Kidney tubule cell (primary cell): ENCODE results near the gene TP63.

Source experiments
- DNase-seq: peaks from one replicate; pipeline ENCODE4 v3.0.0-alpha.2; 2018; ENCODE audit warnings: low spot score

Gene TP63

GRCh38 chr3:189780546-189781270, 149.5 kb downstream of the TP63 start:
- no peak for DNase-seq

DNA sequence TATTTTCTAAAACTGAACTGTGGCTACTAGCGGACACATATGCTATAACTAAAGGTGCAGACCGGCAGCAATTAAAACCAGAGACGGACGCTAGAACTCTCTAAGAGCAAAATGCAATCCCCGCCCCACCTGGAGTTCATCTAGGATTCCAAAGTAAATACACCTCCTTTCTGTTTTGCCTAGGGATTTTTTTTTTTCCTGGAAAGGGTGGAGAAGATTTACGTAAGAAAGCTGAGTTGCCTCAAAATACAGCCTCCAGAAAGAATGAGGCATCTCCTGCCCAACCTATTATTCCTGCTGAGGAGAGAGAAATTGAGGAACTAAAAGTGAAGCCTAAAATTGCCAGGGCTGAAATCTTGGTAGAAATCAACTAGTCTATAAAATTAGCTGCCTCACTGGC, 150.2 kb downstream of the TP63 start:
- DNase-seq: no peak

- DNase-seq: no peak
Observed at GRCh38 chr3:189786479-189787064, 155.4 kb downstream of the TP63 start.

GRCh38 chr3:189787191-189787590, 156.0 kb downstream of the TP63 start:
- no peak for DNase-seq

DNA sequence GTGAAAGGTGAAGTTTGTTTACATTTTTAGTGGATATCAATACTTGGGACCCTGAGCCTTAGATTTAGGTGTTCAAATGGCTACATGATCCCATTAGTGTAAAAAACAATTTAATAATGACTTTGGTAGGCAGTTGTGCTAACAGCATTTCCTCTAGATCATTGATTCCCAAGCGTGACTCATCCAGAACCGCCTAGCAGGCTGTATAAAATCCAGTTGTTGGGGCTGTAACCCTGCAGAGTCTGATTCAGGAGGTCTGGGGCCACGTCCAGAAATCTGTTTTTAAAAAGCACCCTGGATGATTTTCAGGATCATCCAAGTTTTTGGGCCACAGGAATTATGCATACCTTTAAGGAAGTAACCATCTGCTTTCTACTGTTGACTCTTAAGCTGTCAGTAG, 156.4 kb downstream of the TP63 start:
- peak; percentile 37 for DNase-seq

GRCh38 chr3:189789432-189789831, 158.2 kb downstream of the TP63 start:
- no peak for DNase-seq

DNA sequence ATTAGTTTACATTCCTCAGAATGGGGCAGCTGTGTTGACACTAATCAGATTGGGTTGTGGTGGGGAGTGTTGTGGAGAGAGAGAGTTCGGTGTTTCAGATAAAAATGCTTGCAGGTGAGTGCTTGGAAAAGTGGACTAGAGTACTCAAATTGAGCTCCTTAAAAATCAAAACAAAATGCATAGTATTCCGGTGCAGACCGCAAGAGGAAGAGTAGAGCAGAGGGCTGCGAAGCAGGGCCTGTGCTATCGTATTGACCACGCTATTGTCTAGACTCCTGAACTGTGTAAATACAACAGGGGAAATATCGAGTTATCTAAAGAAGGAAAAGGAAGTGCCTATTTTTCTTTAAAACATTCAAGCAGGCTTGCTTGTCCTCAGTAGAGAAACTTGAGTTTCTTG, 159.5 kb downstream of the TP63 start:
- no peak for DNase-seq

GRCh38 chr3:189792046-189792929, 161.1 kb downstream of the TP63 start:
- no peak for DNase-seq

DNA sequence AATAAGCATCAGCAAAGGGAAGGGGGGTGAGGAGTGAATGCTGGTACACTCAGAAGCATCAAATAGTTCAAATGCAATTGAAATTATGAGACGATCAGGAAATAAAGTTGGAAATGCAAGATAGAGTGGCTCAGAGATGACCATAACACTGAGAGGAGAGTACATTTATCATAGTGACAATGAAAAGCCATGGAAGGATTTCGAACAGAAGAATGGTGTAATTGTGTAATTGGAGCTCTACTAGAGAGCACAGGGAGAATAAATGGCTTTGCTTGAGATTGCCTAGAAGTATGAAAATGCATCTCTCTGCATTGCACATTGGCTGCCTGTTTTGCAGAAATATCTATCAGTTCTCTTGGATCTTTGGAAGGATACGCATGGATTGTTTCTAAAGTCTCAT, 163.3 kb downstream of the TP63 start:
- DNase-seq: no peak

- no peak for DNase-seq
Observed at GRCh38 chr3:189797103-189797750, 166.0 kb downstream of the TP63 start.

DNA sequence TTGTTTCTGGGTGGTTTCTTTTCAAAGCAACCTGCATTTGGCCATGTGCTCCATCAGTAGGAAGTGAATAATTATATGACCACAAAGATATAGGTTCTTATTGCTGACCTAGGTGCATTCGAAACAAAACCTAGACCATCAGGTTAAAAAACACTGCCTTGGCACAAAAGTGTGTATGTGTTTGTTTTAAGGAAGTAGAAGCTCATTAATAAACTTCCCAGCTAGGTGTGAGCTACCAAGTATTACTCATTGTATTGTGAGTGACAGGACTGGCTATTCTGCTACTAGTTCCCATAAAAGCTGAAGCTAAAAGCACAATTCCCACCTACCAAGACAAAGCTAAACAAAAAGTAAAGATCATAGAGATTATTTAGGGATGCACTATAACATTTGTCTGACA, 168.2 kb downstream of the TP63 start:
- peak; percentile 20 for DNase-seq

DNA sequence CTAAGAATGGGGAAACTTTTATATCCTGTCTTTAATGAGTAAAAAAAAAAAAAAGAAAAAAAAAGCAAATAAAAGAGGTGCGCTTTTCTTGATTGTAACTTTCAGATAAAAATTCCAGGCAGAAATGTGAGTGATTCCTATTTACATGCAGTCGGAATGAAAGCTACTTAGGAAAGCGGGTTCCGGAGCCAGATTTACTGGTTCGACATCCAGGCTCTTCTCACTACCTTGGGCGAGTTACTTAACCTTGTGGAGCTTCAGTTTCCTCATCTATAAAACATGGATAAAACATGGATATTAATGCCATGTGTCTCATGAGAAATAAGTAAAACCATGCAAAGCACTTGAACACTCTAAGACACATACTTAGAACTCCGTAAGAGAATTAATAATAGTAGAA, 169.2 kb downstream of the TP63 start:
- no peak for DNase-seq

DNA sequence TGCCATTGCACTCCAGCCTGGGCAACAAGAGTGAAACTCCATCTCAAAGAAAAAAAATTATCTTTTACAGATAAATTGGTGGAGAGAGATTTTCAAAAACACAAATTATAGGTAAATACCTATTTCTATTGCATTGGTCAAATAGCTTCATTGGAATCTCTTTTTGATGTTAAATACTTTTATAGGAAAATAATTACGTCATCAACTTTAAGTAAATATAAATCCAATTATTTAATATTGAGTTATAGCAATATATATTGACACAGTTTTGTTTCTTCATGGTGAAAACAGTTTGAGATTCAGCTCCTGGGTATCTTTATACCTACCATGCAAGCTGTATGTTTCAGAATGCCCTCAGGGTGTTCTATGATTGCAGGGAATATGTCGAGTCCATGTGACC, 172.1 kb downstream of the TP63 start:
- DNase-seq: no peak

GRCh38 chr3:189805375-189806067, 174.3 kb downstream of the TP63 start:
- DNase-seq: no peak

DNA sequence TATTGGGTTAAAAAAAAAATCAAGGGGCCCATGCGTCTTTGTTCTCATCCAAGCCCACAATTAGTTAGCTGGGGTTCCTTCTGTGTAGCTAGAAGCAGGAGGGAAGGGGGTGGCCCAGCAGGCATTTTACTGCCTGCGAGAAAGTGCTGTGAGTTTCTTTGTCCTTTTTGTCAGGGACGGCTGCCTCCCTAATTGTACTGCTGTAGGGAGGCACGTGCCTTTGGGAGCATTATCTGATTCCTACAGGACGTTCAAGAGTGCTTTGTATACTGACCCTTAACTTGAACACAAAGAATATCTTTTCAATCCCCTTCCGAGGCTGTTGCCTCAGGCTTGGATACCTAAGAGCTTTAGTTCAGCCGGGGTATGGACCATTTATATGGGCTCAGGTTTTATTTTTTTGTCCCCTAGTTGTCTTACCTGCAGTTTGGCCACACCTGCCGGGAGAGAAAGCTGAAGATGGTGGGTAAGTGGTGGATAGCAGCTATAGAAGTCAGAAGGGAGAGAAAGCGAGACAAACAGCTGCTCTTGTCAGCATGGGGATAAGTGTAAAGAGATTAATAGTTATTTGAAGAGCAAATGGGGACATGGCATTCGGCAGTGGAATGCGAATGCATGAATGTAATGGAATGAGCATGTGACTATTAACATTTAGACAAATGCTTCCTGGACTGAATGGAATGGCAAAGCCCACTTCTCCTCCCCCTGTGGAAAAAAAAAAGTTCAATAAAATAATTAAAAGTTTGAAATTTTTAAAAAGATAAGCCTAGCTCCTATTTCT, 175.2 kb downstream of the TP63 start:
- DNase-seq: peak; percentile 59

- no peak for DNase-seq
Observed at GRCh38 chr3:189808246-189809007, 177.2 kb downstream of the TP63 start.

DNA sequence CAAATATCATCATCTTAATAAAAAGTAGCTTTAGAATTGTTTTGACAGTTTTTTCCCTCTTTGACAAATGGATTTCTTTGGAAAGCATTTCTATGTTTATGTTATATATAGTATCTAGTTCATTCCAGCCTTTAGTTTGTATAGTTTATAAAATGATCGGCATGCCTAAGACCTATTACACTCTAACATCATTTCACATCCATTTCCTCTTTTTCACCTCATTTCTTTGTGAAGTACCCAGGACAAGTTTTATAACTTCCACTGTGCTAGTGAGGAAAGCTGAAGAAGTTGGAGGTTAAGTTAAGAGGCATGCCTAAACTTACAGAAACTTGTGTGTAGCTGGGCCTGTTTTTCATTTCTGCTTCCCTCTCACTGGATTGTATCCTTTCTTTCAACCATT, 178.4 kb downstream of the TP63 start:
- DNase-seq: no peak

DNA sequence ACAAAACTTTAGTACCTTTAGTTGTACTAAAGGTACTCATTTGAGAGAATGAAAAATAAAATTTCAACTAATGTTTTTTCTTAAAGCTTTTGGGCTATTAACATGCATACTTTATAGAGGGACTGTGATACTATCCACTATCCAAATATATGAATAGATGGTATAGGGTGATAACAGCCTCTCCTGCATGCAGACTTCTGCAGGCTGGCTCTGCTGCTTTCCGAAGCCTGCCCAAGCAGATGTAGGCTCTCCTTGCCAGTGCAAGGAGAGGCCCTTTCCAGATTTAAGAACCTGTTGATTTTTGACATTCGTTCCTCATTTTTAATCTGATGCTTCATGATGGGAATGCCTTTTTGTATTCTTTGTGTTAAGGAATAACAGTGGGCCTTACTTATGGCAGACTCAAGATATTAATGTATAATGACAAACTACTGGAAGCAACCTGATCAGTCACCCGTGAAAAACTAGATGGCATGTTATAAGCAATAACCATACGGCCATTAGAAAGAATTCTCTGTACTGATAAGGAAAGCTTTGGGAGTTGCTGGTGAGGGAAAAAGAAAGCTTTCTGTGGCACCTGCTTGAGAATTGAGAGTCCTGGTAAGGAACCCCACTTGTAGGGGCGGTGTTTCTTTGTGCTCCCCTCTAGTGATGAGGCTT, 181.7 kb downstream of the TP63 start:
- DNase-seq: no peak

DNA sequence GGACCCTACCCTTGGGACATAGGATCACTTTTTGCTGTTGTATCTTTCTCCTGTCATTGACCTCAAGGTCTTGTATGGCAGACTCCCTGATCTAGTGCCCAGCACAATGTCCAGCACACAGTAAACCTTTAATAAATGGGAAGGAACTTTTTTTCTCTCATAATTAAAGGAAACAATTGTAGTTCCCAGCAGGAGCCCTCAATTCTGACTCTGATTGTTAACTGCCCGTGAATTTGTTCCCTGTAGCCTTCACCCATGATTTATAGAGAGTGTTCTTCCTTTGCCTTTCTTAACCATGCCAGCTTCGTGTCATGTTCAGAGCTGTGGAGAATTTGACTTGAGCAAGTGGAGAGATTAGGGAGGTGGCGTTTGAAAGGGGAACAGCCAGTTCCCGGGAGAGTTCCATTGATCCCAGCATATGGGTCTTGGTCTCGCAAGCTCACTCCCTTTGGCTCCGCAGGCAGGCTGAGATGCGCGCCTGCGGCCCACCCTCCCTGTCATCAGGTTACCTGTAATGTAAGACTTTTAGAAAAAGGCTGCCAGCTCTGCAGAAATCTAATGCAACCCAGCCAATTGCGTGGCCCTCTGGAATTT, 182.6 kb downstream of the TP63 start:
- no peak for DNase-seq

GRCh38 chr3:189820365-189820720, 189.2 kb downstream of the TP63 start:
- no peak for DNase-seq
